Upper lobe of left lung (tissue), 6 donors: Measurements from ENCODE around the gene TADA3. TPM values are rescaled to one million over a fixed set of nuclear protein-coding genes. Genes with fewer than 3 reads are reported as not detected.

ENCODE experiments used
- ATAC-seq, 2 donors: fragments of 200-7000 bp; cut with Tn5 transposase; one replicate each; pipeline ENCODE4 v1.9.1; 2022; ENCODE audit warnings: mild to moderate bottlenecking in 2 of 2, moderate library complexity in 2 of 2; ENCODE audit not compliant: low FRiP score in 2 of 2
- DNase-seq, 2 donors: peaks; one replicate each; pipeline ENCODE4 v3.0.0-alpha.2; 2019 to 2020
- H3K27ac ChIP-seq, 4 donors: fragments of 200-600 bp; sonication (generic); one replicate each; pipeline ENCODE4 v1.5.1; 2016 to 2019
- H3K27me3 ChIP-seq, 4 donors: fragments of 200-600 bp; sonication (generic); one replicate each; pipeline ENCODE4 v1.5.1; 2017 to 2019
- H3K36me3 ChIP-seq, 4 donors: fragments of 200-600 bp; sonication (generic); one replicate each; pipeline ENCODE4 v1.5.1; 2016 to 2019
- H3K4me1 ChIP-seq, 4 donors: fragments of 200-600 bp; sonication (generic); one replicate each; pipeline ENCODE4 v1.5.1; 2018 to 2019
- H3K4me3 ChIP-seq, 4 donors: fragments of 200-600 bp; sonication (generic); one replicate each; pipeline ENCODE4 v1.5.1; 2017 to 2019; ENCODE audit warnings: mild to moderate bottlenecking in 2 of 4, moderate library complexity in 1 of 4
- H3K9me3 ChIP-seq, 4 donors: fragments of 200-600 bp; sonication (generic); one replicate each; pipeline ENCODE4 v1.5.1; 2018 to 2019
- EP300 ChIP-seq, 4 donors: sonication (generic); formaldehyde crosslinking; IDR thresholded peaks; one replicate each; pipeline ENCODE4 v1.5.1; 2017; ENCODE audit warnings: antibody characterized with exemption in 4 of 4, control low read depth in 2 of 4
- POLR2A ChIP-seq, 4 donors: fragments of 450-650 bp; IDR thresholded peaks; one replicate each; pipeline ENCODE4 v1.5.1; 2016 to 2017; ENCODE audit warnings: antibody characterized with exemption in 4 of 4, mild to moderate bottlenecking in 2 of 4
- POLR2AphosphoS5 ChIP-seq, 2 donors: sonication (generic); formaldehyde crosslinking; IDR thresholded peaks; one replicate each; pipeline ENCODE4 v1.5.1; 2017; ENCODE audit warnings: antibody characterized with exemption in 2 of 2
- WGBS, 2 donors: methylation state at CpG; one replicate each; pipeline ENCODE4 v1.1.5; 2017 to 2018; 5-methylcytosine and 5-hydroxymethylcytosine counted together
- total RNA-seq, 6 donors: library from RNA; depleted of rRNA in 4 of 6; stranded (reverse); fragments of >200 nt in 4 of 6; gene quantifications; one replicate each; pipeline versions ENCODE4 v1.1.0 to v1.2.1, GENCODE V29; 2016 to 2021
- TF ChIP-seq, protein P1 (sequence below), 6 experiments: fragments of 450-650 bp in 4 of 6; fragments of 200-600 bp in 2 of 6; sonication (generic) in 2 of 6; IDR thresholded peaks; one replicate each; pipeline ENCODE4 v1.5.1; 2016 to 2019; ENCODE audit warnings: antibody characterized with exemption in 6 of 6
- donor health status: DM: no; HTN: no; CAD: no; lungs with moderate emphysema.
- donor health status: DM: no; HTN: yes; CAD: no; lungs with severe emphysema.

TADA3 gene
- total RNA-seq, 6 donors from 2014 or later: 48.2 to 68.0 (median 60.7) TPM

DNA sequence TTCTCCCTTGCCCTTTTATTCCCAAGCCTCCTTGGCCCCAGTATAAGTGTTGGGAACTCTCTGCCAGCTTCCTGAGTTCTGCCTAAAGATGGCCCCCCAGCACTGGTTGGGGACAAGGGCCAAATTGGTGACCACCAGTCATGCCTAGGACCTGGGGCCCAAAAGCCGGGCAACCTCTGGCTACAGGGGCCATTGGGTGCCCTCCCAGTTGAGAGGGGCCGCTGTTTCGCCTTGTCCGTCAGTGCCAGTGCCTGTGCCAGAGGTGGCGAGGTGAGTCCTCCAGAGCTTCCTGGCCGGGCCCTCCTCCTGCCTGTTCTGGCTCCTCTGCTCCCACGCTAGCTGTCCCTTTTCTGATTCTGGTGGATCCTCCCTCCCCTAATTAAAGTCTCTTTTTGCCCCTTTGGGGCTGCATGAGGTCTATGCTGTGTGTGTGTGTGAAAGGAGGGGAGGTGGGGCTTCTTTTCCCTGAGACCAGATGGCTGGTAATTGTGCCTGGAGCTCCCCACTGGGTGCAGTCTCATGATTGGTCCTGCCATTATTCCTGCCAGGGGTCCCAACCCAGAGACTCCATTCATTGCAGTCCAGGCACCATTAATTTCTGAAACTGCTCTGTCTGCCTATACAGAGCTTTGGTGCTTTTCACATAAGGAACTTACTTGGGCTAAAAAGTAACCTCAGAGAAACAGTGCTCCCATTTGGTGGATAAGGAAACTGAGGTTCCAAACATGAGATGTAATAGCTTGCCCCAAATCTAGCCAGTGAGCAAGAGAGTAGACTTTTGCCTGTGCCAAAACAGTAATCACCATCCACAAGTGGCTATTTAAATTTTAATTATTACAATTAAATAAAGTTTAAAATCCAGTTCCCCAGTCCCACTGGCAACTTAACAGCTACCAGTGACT, 14.7 kb upstream of the TADA3 start:
- Histone ChIP-seq H3K27me3 (no peaks in the 10 kb centered on the region), H3K9me3 (no peaks in the 10 kb centered on the region), H3K36me3 (peaks cover 36 to 57% (median 46%) of the 10 kb centered on the region in 4 donors), H3K4me1 (peaks cover 12 to 24% (median 19%) of the 10 kb centered on the region in 4 donors), H3K4me3 (no peak overlapping the region), H3K27ac (no peak overlapping the region)
- no peak for ATAC-seq
- DNase-seq: no peak
- WGBS, 2 donors: 94 to 99% methylated on average over 7 of the region's 7 CpGs
- TF ChIP-seq, protein P1, sequence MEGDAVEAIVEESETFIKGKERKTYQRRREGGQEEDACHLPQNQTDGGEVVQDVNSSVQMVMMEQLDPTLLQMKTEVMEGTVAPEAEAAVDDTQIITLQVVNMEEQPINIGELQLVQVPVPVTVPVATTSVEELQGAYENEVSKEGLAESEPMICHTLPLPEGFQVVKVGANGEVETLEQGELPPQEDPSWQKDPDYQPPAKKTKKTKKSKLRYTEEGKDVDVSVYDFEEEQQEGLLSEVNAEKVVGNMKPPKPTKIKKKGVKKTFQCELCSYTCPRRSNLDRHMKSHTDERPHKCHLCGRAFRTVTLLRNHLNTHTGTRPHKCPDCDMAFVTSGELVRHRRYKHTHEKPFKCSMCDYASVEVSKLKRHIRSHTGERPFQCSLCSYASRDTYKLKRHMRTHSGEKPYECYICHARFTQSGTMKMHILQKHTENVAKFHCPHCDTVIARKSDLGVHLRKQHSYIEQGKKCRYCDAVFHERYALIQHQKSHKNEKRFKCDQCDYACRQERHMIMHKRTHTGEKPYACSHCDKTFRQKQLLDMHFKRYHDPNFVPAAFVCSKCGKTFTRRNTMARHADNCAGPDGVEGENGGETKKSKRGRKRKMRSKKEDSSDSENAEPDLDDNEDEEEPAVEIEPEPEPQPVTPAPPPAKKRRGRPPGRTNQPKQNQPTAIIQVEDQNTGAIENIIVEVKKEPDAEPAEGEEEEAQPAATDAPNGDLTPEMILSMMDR (IDR thresholded peaks at IDR 0.05): no peak
- no peak for TF ChIP-seq POLR2AphosphoS5 (IDR thresholded peaks at IDR 0.05)
- no peak for TF ChIP-seq POLR2A (IDR thresholded peaks at IDR 0.05)

DNA sequence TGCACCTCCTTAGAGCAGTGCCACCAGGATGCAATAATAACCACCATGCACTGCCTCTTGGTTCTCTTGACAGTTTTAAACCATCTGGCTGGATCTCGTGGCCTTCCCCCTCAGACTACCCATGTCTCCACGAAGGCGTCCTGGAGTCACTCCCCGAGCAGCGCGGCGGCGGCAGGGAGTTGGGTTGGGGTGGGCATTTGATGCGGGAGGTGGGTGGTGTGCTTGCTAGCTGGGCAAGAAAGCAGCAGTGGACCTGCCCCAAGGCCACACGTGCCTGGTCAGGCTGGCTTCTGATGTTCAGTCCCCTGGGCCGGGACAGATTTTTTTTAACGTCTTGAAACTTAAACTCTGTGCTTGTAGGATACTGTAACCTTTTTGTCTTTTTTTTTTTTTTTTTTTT, 13.9 kb upstream of the TADA3 start:
- ATAC-seq (no peak), DNase-seq (peak in 1 of 2 donors; percentile 71)
- Histone ChIP-seq H3K4me3 (no peak overlapping the region), H3K9me3 (no peaks in the 10 kb centered on the region), H3K27ac (no peak overlapping the region), H3K27me3 (no peaks in the 10 kb centered on the region), H3K36me3 (peaks cover 42 to 65% (median 54%) of the 10 kb centered on the region in 4 donors), H3K4me1 (peaks cover 12 to 23% (median 17%) of the 10 kb centered on the region in 4 donors)
- WGBS, 2 donors: 94 to 95% methylated on average over 10 to 12 of the region's 12 CpGs
- TF ChIP-seq, protein P1 (IDR thresholded peaks at IDR 0.05): no peak
- TF ChIP-seq POLR2AphosphoS5 (IDR thresholded peaks at IDR 0.05) (no peak), EP300 (IDR thresholded peaks at IDR 0.05) (no peak), POLR2A (IDR thresholded peaks at IDR 0.05) (no peak)

DNA sequence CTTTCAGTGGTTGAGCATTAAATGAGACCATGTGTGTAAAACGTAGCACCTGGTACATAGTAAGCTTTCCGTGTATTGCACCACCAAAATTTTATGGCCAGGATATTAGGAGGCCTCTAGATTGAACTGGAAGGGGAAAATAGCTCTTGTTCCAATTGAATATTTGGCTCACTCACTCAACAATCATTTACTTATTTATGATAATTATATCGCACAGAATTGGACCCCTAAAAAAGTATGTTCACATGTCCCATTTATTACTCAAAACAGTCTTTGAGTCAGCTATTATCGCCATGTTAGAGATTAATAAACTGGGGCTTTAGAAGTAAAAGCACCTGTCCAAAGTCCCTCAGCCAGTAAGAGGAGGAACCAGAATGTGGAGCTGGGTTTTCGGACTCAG, 12.7 kb upstream of the TADA3 start:
- 93 to 97% methylated on average over 5 of the region's 5 CpGs for WGBS, 2 donors
- Histone ChIP-seq H3K4me3 (no peak overlapping the region), H3K27ac (no peak overlapping the region), H3K27me3 (no peaks in the 10 kb centered on the region), H3K36me3 (peaks cover 50 to 77% (median 64%) of the 10 kb centered on the region in 4 donors), H3K9me3 (no peaks in the 10 kb centered on the region), H3K4me1 (peaks cover 6 to 13% (median 8%) of the 10 kb centered on the region in 4 donors)
- no peak for TF ChIP-seq EP300 (IDR thresholded peaks at IDR 0.05)
- TF ChIP-seq POLR2AphosphoS5 (IDR thresholded peaks at IDR 0.05): no peak
- no peak for TF ChIP-seq POLR2A (IDR thresholded peaks at IDR 0.05)
- TF ChIP-seq, protein P1 (IDR thresholded peaks at IDR 0.05): no peak
- DNase-seq (no peak), ATAC-seq (no peak)

DNA sequence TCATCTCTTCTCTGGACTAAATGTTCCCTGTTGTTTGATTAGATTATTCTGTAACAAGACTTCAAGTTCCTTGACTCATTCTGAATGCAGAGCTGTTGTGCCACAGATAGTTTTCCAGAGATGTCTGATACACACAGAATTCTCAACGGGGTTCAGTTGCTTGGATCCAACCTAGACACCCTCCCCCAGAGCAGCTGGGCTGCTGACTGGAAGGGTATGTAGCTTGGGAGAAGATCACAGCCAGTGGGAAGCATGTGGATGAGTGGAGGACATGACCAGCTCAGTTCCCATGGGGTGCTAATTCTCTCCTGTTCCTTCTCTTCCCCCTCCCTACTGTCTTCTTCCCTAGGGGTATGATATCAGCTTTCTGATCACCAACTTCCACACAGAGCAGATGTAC, 11.2 kb upstream of the TADA3 start:
- DNase-seq (no peak), ATAC-seq (no peak)
- H3K9me3 ChIP-seq: no peaks in the 10 kb centered on the region
- H3K27ac ChIP-seq: no peak overlapping the region
- TF ChIP-seq POLR2A (IDR thresholded peaks at IDR 0.05): no peak
- TF ChIP-seq, protein P1 (IDR thresholded peaks at IDR 0.05): no peak
- TF ChIP-seq POLR2AphosphoS5 (IDR thresholded peaks at IDR 0.05): no peak
- no peak for TF ChIP-seq EP300 (IDR thresholded peaks at IDR 0.05)
- no peak overlapping the region for H3K4me3 ChIP-seq
- H3K27me3 ChIP-seq: no peaks in the 10 kb centered on the region
- H3K36me3 ChIP-seq: peaks cover 64 to 92% (median 79%) of the 10 kb centered on the region in 4 donors
- peaks cover 0 to under 1% (median 0%) of the 10 kb centered on the region in 4 donors for H3K4me1 ChIP-seq
- 86 to 94% methylated on average over 1 of the region's 1 CpG for WGBS, 2 donors
